Choroid plexus epithelial cell (primary cell): ENCODE results near the gene GBP2.
"Not testable (repeated sequence)": the region's sequence is repeated elsewhere in the genome, so short reads cannot be mapped to it uniquely, and the experiment has no call there.

Source experiments
- DNase-seq: peaks from one replicate; pipeline ENCODE4 v3.0.0-alpha.2; 2010; ENCODE audit warnings: low read depth
- H3K4me3 ChIP-seq: 2 replicates; pipeline ENCODE4 v1.5.1; 2011; ENCODE audit warnings: low read depth, mild to moderate bottlenecking, control low read depth, low read length, moderate library complexity
- TF ChIP-seq, protein P1 (sequence below): conservative IDR thresholded peaks from 2 replicates; pipeline ENCODE4 v1.5.1; 2011; ENCODE audit warnings: low read depth, mild to moderate bottlenecking, control low read depth, inconsistent platforms, low read length, moderate library complexity

Gene GBP2

DNA sequence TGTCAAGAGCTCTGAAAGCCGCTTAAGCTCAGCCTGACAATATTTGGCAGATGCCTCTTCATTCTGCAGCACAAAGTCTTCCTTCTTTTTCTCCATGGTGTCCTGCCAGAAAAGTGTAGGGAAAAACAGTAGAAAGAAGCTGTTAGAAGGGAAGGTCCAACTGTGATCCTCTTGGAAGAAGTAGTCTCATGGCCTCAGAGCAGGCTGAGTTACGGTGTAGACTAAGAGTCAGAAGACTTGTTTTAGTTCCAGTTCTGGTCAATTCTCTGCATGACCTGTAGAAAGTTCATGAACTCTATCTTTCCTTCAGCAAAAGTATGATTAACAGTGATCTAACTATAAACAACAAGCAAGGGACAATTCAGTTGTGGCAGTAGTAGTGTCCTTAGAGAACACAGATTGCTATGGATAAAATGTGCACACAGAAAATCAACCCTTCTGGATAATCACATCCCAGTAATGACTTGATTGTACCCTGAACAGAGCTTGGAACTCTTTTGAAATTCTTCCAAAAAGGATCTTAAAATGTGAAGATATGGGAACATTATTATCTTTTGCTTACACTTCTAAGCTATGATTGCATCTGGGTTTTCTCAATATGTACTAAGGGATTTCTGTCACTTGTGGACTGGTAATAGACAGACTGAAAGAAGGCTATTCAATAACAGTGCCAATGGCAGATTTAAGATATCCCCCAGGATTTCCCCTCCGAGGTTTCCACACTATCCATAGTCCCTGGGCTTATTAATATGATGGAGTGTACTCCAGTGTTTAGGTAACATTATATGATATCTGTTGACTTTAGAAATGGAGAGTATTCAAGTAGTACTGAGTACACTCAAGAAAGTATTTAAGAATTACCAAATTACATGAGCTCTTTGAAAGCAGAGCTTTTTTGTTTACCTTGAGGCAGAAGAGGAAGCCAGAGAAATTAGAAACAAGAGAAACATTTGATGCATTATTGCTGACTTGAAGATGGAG, 22.1 kb upstream of the GBP2 start:
- no peak overlapping the region for H3K4me3 ChIP-seq
- DNase-seq = no peak
- TF ChIP-seq, protein P1, sequence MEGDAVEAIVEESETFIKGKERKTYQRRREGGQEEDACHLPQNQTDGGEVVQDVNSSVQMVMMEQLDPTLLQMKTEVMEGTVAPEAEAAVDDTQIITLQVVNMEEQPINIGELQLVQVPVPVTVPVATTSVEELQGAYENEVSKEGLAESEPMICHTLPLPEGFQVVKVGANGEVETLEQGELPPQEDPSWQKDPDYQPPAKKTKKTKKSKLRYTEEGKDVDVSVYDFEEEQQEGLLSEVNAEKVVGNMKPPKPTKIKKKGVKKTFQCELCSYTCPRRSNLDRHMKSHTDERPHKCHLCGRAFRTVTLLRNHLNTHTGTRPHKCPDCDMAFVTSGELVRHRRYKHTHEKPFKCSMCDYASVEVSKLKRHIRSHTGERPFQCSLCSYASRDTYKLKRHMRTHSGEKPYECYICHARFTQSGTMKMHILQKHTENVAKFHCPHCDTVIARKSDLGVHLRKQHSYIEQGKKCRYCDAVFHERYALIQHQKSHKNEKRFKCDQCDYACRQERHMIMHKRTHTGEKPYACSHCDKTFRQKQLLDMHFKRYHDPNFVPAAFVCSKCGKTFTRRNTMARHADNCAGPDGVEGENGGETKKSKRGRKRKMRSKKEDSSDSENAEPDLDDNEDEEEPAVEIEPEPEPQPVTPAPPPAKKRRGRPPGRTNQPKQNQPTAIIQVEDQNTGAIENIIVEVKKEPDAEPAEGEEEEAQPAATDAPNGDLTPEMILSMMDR = no peak

DNA sequence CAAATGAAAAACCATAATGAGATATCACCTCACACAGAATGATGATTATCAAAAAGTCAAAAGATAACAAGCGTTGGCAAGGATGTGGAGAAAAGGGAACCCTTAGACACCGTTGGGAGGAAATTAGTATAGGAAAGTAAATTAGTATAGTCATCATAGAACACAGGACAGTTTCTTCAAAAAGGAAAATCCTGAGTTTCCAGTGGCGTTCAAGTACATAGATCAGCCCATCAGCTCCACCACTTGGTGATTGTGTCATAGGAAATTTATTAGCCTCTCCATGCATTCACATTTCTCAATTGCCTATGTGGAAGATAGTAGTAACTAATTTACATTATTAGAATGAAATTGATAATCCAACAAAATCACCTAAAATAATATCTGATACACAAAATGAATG, 20.8 kb upstream of the GBP2 start:
- TF ChIP-seq, protein P1 = no peak
- DNase-seq = no peak
- no peak overlapping the region for H3K4me3 ChIP-seq

DNA sequence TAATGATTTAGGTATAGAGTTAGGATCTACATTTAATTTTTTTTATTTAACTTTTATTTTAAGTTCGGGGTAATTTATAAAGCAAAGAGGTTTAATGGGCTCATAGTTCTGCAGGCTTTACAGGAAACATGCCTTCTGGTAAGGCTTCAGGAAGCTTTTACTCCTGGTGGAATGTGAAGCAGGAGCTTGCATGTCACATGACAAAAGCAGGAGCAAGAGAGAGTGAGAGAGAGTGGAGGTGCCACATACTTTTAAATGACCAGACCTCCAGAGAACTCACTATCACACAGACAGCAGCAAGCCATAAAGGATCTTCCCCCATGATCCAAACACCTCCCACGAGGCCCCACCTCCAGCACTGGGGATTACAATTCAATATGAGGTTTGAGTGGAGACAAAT, 17.6 kb upstream of the GBP2 start:
- TF ChIP-seq, protein P1 = no peak
- DNase-seq = no peak

DNA sequence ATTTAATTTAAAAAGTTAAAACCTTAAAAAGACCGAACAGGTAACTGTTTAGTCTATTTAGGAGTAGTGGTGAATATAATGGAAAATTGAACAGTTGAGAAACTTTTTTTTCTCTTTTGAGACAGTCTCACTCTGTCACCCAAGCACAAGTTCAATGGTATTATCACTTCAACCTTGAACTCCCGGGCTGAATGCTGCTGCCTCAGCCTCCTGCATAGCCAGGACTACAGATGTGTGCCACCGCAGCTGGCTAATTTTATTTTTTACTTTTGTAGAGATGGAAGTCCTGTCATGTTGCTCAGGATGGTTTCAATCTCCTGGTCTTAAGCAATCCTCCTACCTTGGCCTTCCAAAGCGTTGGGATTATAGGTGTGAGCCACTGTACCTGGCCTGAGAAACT, 16.2 kb upstream of the GBP2 start:
- no peak for DNase-seq
- H3K4me3 ChIP-seq = no peak overlapping the region
- TF ChIP-seq, protein P1 = no peak

More for the DNA sequence above, 17.6 kb upstream of the GBP2 start:
- no peak overlapping the region for H3K4me3 ChIP-seq

DNA sequence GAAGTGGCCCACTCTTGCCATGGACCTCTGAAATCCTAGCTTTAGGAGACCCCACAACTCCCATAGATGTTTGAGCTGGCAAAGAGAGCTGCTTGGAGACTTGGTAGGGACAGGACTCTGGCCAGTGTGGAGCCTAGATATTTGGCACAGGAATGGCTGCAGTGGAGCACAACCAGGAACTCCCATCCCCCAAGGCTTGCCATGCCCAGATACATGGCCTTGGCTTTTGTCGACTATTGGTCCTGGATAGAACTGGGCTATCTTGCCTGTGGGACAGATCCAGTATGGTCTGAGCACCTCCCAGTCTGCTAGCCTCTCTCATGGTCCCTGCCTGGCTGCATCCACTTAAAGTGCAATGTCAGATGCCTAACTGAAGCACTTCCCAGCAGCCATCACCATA, 7.8 kb upstream of the GBP2 start:
- DNase-seq = no peak
- TF ChIP-seq, protein P1 = no peak
- no peak overlapping the region for H3K4me3 ChIP-seq

DNA sequence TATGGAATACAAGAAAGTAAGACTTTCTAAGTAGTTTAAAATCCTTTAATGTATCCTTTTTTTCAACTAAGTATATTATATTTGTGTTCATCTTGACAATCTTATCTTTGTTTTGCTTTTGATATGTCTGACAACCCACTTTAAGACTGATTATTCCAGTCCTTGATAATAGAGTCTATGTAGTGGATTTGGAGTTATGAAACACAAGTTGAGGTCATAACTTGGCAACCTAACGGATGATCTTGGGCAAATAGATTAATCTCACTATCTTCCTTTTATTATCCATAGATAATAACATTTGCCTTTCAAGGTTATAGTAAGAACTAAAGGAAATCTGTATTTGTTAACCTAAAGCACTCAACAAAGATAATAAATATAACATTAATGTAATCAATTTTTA, 4.8 kb upstream of the GBP2 start:
- H3K4me3 ChIP-seq = no peak overlapping the region
- no peak for DNase-seq
- TF ChIP-seq, protein P1 = no peak

DNA sequence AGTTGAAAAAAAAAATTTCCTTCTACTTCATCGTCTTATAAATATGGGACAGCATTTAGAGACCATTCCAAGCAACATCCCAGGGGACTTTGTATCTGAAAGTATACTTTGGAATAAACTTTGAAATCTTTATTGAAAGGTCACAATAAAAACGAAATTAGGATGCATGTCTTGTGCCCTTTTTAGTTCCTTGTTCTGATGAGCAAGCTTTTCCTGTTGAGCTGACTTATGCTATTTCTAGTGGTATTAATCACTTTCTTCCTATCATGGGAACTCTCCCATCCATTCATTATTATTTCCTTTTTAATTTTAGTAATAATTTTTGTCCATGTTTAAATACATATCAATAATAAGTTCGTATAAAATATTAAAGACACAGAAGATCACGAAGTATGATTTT, 4.0 kb upstream of the GBP2 start:
- DNase-seq = no peak
- no peak overlapping the region for H3K4me3 ChIP-seq
- TF ChIP-seq, protein P1 = no peak

DNA sequence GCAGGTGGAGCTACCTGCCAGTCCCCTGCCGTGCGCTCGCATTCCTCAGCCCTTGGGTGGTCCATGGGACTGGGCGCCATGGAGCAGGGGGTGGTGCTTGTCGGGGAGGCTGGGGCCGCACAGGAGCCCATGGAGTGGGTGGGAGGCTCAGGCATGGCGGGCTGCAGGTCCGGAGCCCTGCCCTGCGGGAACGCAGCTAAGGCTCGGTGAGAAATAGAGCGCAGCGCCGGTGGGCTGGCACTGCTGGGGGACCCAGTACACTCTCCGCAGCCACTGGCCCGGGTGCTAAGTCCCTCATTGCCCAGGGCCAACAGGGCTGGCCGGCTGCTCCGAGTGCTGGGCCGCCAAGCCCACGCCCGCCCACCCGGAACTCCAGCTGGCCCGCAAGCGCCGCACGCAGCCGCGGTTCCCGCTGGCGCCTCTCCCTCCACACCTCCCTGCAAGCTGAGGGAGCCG, 2.1 kb upstream of the GBP2 start:
- H3K4me3 ChIP-seq, DNase-seq: not testable (repeated sequence)

DNA sequence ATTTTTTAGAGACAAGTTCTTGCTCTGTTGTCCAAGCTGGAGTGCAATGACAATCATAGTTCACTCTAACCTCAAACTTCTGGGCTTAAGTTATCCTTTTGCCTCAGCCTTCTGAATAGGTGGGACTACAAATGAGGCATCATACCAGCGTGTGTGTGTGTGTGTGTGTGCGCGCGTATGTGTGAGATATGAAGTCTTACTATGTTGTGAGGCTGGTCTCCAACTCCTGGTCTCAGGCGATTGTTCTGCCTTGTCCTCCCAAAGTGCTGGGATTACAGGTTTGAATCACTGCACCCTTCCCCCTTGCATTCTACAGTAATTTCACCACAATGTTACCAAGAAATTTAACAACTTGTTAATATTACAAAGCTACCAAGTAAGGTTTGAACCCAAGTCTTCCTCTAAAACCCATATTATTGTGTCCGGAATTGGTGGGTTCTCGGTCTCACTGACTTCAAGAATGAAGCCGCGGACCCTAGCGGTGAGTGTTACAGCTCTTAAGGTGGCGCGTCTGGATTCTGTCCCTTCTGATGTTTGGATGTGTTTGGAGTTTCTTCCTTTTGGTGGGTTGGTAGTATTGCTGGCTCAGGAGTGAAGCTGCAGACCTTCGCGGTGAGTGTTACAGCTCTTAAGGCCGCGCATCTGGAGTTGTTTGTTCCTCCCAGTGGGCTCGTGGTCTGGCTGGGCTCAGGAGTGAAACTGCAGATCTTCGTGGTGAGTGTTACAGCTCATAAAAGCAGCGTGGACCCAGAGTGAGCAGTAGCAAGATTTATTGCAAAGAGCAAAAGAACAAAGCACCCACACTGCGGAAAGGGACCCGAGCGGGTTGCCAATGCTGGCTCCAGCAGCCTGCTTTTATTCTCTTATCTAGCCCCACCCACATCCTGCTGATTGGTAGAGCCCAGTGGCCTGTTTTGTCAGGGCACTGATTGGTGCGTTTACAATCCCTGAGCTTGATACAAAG, 970 bp upstream of the GBP2 start:
- peak; percentile 30 for DNase-seq
- H3K4me3 ChIP-seq = not testable (repeated sequence)
